ENCODE data around the gene C11orf91. TPM values are rescaled to one million over a fixed set of nuclear protein-coding genes. Genes with fewer than 3 reads are reported as not detected.

C11orf91 gene
- total RNA-seq, 3 donors from 2014 or later = not detected

Other genes starting within 250 kb of the C11orf91 start
- 10 to 100 TPM; 27.8 to 44.8 (median 30.0) TPM for gene CD59, start 35.6 kb upstream of the C11orf91 start, total RNA-seq
- 10 to 100 TPM; 14.4 to 16.2 (median 14.8) TPM for gene FBXO3, start 73.7 kb upstream of the C11orf91 start, total RNA-seq
- under 1 TPM; 0.18 to 0.57 (median 0.38) TPM for gene LMO2, start 191.2 kb upstream of the C11orf91 start, total RNA-seq